Glutamatergic neuron (in vitro differentiated cells): ENCODE results near the gene ETAA1. TPM values are rescaled to one million over a fixed set of nuclear protein-coding genes. Genes with fewer than 3 reads are reported as not detected.

Experiments
- DNase-seq: peaks from one replicate; pipeline ENCODE4 v3.0.0; 2022
- H3K27ac Mint-ChIP-seq: one replicate; pipeline ENCODE4 v1.8.0; 2020; ENCODE audit warnings: mild to moderate bottlenecking, mixed read lengths, inconsistent platforms; ENCODE audit not compliant: unreplicated experiment
- H3K27me3 Mint-ChIP-seq: one replicate; pipeline ENCODE4 v1.8.0; 2020; ENCODE audit warnings: mild to moderate bottlenecking, moderate library complexity, mixed read lengths, inconsistent platforms; ENCODE audit not compliant: unreplicated experiment
- H3K36me3 Mint-ChIP-seq: one replicate; pipeline ENCODE4 v1.8.0; 2020; ENCODE audit warnings: mild to moderate bottlenecking, mixed read lengths, inconsistent platforms; ENCODE audit not compliant: unreplicated experiment
- H3K4me1 Mint-ChIP-seq: one replicate; pipeline ENCODE4 v1.8.0; 2020; ENCODE audit warnings: mild to moderate bottlenecking, low read depth, mixed read lengths, inconsistent platforms; ENCODE audit not compliant: unreplicated experiment
- H3K4me3 Mint-ChIP-seq: one replicate; pipeline ENCODE4 v1.8.0; 2020; ENCODE audit warnings: mild to moderate bottlenecking, mixed read lengths, inconsistent platforms; ENCODE audit not compliant: unreplicated experiment
- H3K9me3 Mint-ChIP-seq: one replicate; pipeline ENCODE4 v1.8.0; 2020; ENCODE audit warnings: mild to moderate bottlenecking, moderate library complexity, mixed read lengths, inconsistent platforms; ENCODE audit not compliant: unreplicated experiment
- total RNA-seq: library from RNA; stranded (reverse); fragmentation: NEBNext Ultra II Directional; extraction: Animal tissue kit (Norgen Biotek cat#: 25700); gene quantifications from one replicate; pipeline ENCODE4 v1.2.1, GENCODE V29; 2021; ENCODE audit not compliant: unreplicated experiment
- TF ChIP-seq, protein P1 (sequence below): fragments of 200-600 bp; sonication (generic); IDR thresholded peaks from one replicate; pipeline ENCODE4 v1.5.0; 2021; ENCODE audit not compliant: partially characterized antibody, unreplicated experiment

ETAA1 gene
- total RNA-seq, 1 donor from 2014 or later, result 20.0 TPM

DNA sequence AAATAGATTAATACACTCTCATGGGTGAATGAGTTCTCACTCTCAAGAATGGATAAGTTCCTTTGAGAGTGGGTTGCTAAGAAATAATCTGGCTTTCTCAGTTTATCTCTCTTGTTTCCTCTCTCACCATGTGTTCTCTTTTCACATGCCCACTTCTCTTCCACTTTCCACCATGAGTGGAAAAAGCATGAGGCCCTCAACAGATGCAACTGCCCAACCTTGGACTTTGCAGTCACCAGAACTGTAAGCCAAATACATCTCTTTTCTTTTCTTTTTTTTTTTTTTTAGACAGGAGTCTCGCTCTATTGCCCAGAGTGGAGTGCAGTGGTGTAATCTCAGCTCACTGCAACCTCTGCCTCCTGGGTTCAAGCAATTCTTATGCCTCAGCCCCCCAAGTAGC, 18.1 kb upstream of the ETAA1 start:
- DNase-seq, result no peak
- TF ChIP-seq, protein P1, sequence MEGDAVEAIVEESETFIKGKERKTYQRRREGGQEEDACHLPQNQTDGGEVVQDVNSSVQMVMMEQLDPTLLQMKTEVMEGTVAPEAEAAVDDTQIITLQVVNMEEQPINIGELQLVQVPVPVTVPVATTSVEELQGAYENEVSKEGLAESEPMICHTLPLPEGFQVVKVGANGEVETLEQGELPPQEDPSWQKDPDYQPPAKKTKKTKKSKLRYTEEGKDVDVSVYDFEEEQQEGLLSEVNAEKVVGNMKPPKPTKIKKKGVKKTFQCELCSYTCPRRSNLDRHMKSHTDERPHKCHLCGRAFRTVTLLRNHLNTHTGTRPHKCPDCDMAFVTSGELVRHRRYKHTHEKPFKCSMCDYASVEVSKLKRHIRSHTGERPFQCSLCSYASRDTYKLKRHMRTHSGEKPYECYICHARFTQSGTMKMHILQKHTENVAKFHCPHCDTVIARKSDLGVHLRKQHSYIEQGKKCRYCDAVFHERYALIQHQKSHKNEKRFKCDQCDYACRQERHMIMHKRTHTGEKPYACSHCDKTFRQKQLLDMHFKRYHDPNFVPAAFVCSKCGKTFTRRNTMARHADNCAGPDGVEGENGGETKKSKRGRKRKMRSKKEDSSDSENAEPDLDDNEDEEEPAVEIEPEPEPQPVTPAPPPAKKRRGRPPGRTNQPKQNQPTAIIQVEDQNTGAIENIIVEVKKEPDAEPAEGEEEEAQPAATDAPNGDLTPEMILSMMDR, result no peak
- Mint-ChIP-seq H3K9me3 (no peaks in the 10 kb centered on the region), H3K27me3 (no peaks in the 10 kb centered on the region), H3K27ac (no peak overlapping the region), H3K4me1 (no peaks in the 10 kb centered on the region), H3K36me3 (no peaks in the 10 kb centered on the region), H3K4me3 (no peak overlapping the region)

DNA sequence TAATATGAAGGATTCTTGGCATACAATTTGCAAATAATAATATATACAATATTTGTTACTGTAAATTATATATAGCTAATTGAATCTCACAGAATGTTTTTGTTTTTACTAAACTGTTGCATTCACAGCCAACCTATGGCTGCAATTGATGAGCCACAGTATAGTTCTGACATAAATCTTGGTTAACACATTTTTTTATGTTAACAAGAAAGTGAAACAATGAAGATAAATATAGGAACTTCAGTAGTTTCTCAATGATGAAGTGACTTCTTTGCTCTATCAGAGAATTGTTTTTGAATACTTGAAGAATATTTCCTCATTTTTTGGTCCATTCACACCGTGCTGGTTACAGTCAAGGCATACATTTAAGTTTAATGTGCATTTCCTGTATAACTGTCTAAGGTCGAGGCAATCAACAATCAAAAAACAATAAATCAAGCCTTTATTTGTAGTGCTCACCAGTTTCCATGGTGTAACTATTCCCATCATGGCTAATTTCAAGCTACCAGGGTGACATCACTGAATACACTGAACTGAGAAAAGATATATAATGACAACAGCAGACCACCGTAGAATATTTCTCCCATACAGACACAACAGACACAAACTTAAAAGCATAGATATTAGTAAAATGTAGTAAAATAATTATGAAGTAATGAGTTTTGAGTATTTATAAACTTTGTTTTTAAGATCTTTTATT, 12.9 kb upstream of the ETAA1 start:
- DNase-seq, result no peak
- TF ChIP-seq, protein P1, result no peak
- Mint-ChIP-seq H3K27me3 (no peaks in the 10 kb centered on the region), H3K27ac (peak overlapping the region; percentile 74), H3K36me3 (no peaks in the 10 kb centered on the region), H3K9me3 (no peaks in the 10 kb centered on the region), H3K4me1 (no peaks in the 10 kb centered on the region), H3K4me3 (peak overlapping the region; percentile 51)

DNA sequence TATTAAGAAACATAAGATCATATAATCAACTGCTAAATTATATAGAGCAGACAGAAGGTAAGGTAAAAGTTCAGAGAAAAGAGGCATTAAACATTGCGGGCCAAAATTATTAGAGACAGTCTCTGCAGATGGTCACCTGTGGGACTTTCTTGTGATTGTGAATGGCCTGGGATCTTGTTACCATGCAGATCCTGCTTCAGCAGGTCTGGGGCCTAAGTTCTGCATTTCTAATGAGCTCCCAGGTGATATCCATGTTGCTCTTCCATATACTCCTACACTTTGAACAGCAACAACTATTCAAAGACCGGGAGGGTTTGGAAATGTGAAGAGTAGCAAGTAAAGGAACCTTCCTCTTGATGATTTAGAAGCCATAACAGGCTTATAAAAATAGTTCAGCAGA, 8.5 kb upstream of the ETAA1 start:
- Mint-ChIP-seq H3K27me3 (no peaks in the 10 kb centered on the region), H3K4me3 (no peak overlapping the region), H3K27ac (no peak overlapping the region), H3K4me1 (peaks cover 4% of the 10 kb centered on the region), H3K36me3 (no peaks in the 10 kb centered on the region), H3K9me3 (no peaks in the 10 kb centered on the region)
- TF ChIP-seq, protein P1, result no peak
- no peak for DNase-seq

DNA sequence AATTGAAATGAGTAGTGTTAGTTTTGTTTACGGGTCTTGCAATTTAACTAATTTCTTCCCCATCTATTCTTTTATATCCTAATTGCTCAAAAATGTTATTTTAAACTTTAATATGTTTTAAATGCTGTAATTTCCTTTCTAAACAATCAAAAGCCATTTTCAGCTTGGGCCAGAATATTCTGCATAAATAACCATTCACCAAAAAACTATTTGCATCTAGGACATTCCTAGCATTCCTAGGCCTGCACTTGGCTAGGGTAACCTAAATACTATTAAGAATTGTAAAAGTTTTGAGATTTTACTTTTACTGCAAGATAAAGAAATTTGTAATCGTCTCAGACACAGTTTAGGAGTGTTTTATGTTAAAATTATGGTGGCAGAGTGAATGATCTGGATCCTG, 7.8 kb upstream of the ETAA1 start:
- no peak for DNase-seq
- no peak overlapping the region for H3K27ac Mint-ChIP-seq
- no peaks in the 10 kb centered on the region for H3K36me3 Mint-ChIP-seq
- no peaks in the 10 kb centered on the region for H3K27me3 Mint-ChIP-seq
- no peaks in the 10 kb centered on the region for H3K9me3 Mint-ChIP-seq
- H3K4me3 Mint-ChIP-seq, result no peak overlapping the region
- TF ChIP-seq, protein P1, result no peak
- peaks cover 4% of the 10 kb centered on the region for H3K4me1 Mint-ChIP-seq

DNA sequence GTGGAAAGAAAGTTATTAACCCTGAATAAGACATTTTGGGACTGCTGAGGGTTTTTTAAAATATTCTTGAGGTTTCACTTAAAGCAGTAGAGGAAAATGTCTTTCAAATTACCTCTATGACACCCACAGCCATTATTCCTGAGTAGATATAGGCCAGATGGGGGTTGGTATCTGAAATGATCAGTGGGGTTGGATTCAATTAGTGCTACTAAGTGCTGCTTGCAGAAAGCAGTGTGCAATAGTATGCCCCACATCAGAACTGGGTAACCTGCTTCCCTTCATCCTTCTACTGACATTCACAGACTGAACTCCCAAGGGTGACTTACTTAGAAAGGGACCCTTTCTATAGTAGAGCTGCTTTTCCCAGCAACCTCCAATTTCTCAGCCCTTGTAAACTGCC, 7.3 kb upstream of the ETAA1 start:
- TF ChIP-seq, protein P1, result no peak
- no peaks in the 10 kb centered on the region for H3K36me3 Mint-ChIP-seq
- no peak overlapping the region for H3K27ac Mint-ChIP-seq
- no peaks in the 10 kb centered on the region for H3K27me3 Mint-ChIP-seq
- peaks cover 4% of the 10 kb centered on the region for H3K4me1 Mint-ChIP-seq
- no peaks in the 10 kb centered on the region for H3K9me3 Mint-ChIP-seq
- DNase-seq, result no peak
- no peak overlapping the region for H3K4me3 Mint-ChIP-seq
